Progenitor cell of endocrine pancreas (in vitro differentiated cells): Measurements from ENCODE around the gene IL6ST. TPM values are rescaled to one million over a fixed set of nuclear protein-coding genes. Genes with fewer than 3 reads are reported as not detected.

Experiments used
- DNase-seq: peaks from one replicate; pipeline ENCODE4 v3.0.0; 2021; ENCODE audit warnings: low spot score; ENCODE audit not compliant: unreplicated experiment
- H3K27ac Mint-ChIP-seq: 2 replicates; pipeline ENCODE4 v1.8.0; 2021; ENCODE audit warnings: mild to moderate bottlenecking, moderate library complexity, mixed read lengths
- H3K27me3 Mint-ChIP-seq: 2 replicates; pipeline ENCODE4 v1.8.0; 2021; ENCODE audit warnings: mixed read lengths
- H3K36me3 Mint-ChIP-seq: 2 replicates; pipeline ENCODE4 v1.8.0; 2022; ENCODE audit warnings: mixed read lengths; ENCODE audit not compliant: insufficient read depth
- H3K4me1 Mint-ChIP-seq: 2 replicates; pipeline ENCODE4 v1.8.0; 2021; ENCODE audit warnings: low read depth, mixed read lengths
- H3K4me3 Mint-ChIP-seq: 2 replicates; pipeline ENCODE4 v1.8.0; 2021; ENCODE audit warnings: low read depth, mild to moderate bottlenecking, moderate library complexity, mixed read lengths
- H3K9me3 Mint-ChIP-seq: 2 replicates; pipeline ENCODE4 v1.8.0; 2021; ENCODE audit warnings: low read depth, mixed read lengths
- CTCF ChIP-seq: fragments of 200-600 bp; sonication (generic); IDR thresholded peaks from one replicate; pipeline ENCODE4 v1.5.0; 2021; ENCODE audit warnings: antibody characterized with exemption, mild to moderate bottlenecking; ENCODE audit not compliant: unreplicated experiment
- total RNA-seq: library from RNA; stranded (reverse); gene quantifications from 2 replicates; pipeline ENCODE4 v1.2.1, GENCODE V29; 2021

The IL6ST gene
- total RNA-seq, 1 donor from 2014 or later: 53.2 TPM

- Mint-ChIP-seq H3K27me3 (no peaks in the 10 kb centered on the region), H3K9me3 (no peaks in the 10 kb centered on the region), H3K36me3 (no peaks in the 10 kb centered on the region), H3K4me3 (no peak overlapping the region), H3K4me1 (no peaks in the 10 kb centered on the region), H3K27ac (no peak overlapping the region)
- DNase-seq: no peak
- no peak for TF ChIP-seq CTCF
Observed at GRCh38 chr5:55904152-55904551, 90.6 kb downstream of the IL6ST start.

- DNase-seq: no peak
- Mint-ChIP-seq H3K9me3 (no peaks in the 10 kb centered on the region), H3K27me3 (no peaks in the 10 kb centered on the region), H3K36me3 (no peaks in the 10 kb centered on the region), H3K4me3 (no peak overlapping the region), H3K4me1 (no peaks in the 10 kb centered on the region), H3K27ac (no peak overlapping the region)
- no peak for TF ChIP-seq CTCF
Observed at GRCh38 chr5:55903121-55903701, 91.6 kb downstream of the IL6ST start.

GRCh38 chr5:55902696-55903095 lies 92.1 kb downstream of the IL6ST start:
- TF ChIP-seq CTCF: no peak
- H3K27ac Mint-ChIP-seq: no peak overlapping the region
- no peaks in the 10 kb centered on the region for H3K36me3 Mint-ChIP-seq
- H3K4me3 Mint-ChIP-seq: no peak overlapping the region
- no peaks in the 10 kb centered on the region for H3K27me3 Mint-ChIP-seq
- DNase-seq: no peak
- no peaks in the 10 kb centered on the region for H3K9me3 Mint-ChIP-seq
- no peaks in the 10 kb centered on the region for H3K4me1 Mint-ChIP-seq

- H3K4me1 Mint-ChIP-seq: no peaks in the 10 kb centered on the region
- H3K27ac Mint-ChIP-seq: no peak overlapping the region
Observed at GRCh38 chr5:55900776-55901175, 94.0 kb downstream of the IL6ST start.

GRCh38 chr5:55900068-55900467 lies 94.7 kb downstream of the IL6ST start:
- no peaks in the 10 kb centered on the region for H3K4me1 Mint-ChIP-seq
- H3K4me3 Mint-ChIP-seq: no peak overlapping the region
- H3K27me3 Mint-ChIP-seq: peaks cover 3% of the 10 kb centered on the region
- H3K9me3 Mint-ChIP-seq: no peaks in the 10 kb centered on the region
- no peak overlapping the region for H3K27ac Mint-ChIP-seq
- no peak for DNase-seq
- no peaks in the 10 kb centered on the region for H3K36me3 Mint-ChIP-seq
- TF ChIP-seq CTCF: no peak

More at GRCh38 chr5:55900776-55901175, 94.0 kb downstream of the IL6ST start:
- no peaks in the 10 kb centered on the region for H3K36me3 Mint-ChIP-seq
- H3K4me3 Mint-ChIP-seq: no peak overlapping the region
- no peak for DNase-seq
- no peak for TF ChIP-seq CTCF
- no peaks in the 10 kb centered on the region for H3K9me3 Mint-ChIP-seq
- peaks cover 3% of the 10 kb centered on the region for H3K27me3 Mint-ChIP-seq
